GM18505 (cell line): ENCODE results near the gene C12orf43.

Experiments
- ATAC-seq: cut with Tn5 transposase; IDR thresholded peaks from one replicate; pipeline ENCODE4 v1.9.1; 2021; ENCODE audit not compliant: unreplicated experiment
- POLR2A ChIP-seq: IDR thresholded peaks from 4 replicates; pipeline ENCODE4 v1.6.1; 2011; ENCODE audit warnings: borderline replicate concordance; ENCODE audit not compliant: insufficient read depth, insufficient read length; ENCODE audit errors: extremely low read depth

The C12orf43 gene

DNA sequence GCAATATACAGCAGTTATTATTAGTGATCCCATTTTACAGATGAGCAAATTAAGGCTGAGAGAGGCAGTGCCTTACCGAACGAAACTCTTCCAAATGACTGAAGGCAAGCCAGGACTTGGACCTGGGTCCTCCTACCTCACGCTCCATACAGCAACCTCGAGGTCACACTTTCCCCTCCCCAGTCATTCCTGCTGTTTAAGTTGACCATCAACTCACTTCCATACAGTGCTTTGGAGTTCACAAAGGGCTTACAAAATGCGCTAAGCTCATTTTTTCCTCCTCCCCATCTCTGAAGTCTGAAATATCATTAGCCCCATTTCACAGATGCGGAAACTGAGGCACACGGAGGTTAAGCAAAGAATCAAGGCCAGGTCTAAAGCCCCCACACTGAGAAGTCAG lies 33.6 kb downstream of the C12orf43 start:
- ATAC-seq = no peak
- no peak for TF ChIP-seq POLR2A

DNA sequence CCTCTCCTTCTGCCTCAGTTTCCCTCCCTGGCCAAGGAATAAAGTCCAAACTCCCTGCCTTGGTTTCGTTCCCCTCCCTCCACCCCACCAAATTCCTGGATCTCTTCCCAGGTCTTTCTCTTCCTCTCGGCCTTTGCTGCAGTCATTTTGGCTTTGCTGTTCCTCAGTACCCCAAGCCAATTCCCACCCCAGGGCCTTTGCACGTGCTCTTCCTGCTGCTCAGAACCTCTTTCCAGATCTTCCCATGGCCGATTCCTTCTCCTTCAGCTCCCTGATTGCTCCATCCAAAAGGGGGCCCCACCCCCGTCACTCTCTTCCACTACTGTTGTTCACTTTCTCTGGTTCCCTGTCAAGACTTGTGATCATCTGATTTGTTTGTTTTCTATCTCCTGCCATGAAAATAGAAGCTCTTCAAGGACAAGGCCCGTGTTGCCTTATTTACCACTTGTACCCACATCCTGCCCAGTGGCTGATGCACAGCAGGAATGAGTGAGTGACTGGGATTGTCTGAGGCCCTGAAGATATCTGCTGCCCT lies 34.8 kb downstream of the C12orf43 start:
- ATAC-seq = no peak
- no peak for TF ChIP-seq POLR2A

DNA sequence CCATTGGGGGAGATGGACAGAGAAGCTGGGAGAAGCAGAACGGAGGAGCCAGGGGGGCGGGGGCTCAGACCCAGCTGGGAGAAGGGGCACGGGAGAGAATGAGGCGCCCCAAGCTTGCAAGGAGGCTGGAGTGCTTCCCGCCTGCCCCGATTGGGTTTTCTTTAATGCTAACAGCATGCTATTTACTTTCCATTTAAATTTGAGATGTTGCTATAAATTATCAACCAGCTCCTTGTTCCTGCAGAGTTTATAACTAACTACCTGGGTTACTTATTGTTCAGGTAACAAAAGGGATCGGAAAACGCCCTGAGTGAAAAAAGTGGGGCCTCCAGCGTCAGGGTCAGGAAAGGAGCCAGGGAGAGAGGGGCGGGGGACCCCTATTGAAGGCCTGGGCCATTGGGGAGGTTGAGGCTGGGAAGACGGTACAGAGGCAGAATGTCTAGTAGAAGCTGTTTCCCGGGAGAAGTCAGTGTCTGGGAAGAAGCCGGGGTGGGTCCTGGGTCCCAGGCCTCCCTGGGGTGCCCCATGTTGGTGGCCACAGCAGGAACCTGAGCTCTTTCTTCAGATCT lies 35.4 kb downstream of the C12orf43 start:
- ATAC-seq = no peak
- no peak for TF ChIP-seq POLR2A

DNA sequence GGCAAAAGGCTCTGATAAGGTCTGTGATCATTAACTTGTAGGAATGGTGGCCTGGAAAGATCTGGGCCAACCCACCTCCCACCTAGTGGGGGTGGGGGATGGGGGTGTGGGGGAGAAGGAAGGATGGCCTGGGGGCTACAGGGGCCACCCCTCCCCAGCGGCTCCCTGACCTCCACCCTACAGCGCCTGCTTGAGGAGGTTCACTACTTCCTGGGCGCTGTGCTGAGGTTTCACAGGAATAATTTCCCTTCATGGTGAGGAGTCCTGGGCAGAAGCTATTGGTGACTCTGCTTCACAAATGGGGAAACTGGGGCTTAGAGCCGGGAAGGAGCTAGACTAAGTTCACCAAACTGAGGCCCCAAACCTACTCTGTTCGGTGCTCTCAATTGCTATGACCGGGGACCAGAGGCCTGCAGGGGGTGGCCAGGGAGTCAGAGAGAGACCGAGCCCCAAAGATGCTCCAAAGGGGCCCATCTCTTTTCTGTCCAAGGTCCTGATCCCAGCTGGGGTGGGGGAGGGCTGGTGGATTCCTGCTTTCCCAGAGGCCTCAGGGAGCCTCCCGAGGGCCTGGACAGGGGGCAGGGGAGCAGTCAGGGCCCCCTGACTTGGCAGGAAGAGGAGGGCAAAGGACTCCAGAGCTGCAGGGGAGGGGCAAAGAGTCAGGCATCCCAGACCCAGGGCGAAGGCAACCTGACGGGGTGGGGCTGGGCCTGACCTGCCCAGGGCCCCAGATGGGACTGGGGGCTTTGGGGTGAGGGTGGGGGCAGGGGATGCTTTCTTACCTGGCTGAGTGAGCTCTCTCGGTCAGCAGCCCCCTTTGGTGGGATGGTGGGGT lies 36.2 kb downstream of the C12orf43 start:
- no peak for TF ChIP-seq POLR2A
- no peak for ATAC-seq

DNA sequence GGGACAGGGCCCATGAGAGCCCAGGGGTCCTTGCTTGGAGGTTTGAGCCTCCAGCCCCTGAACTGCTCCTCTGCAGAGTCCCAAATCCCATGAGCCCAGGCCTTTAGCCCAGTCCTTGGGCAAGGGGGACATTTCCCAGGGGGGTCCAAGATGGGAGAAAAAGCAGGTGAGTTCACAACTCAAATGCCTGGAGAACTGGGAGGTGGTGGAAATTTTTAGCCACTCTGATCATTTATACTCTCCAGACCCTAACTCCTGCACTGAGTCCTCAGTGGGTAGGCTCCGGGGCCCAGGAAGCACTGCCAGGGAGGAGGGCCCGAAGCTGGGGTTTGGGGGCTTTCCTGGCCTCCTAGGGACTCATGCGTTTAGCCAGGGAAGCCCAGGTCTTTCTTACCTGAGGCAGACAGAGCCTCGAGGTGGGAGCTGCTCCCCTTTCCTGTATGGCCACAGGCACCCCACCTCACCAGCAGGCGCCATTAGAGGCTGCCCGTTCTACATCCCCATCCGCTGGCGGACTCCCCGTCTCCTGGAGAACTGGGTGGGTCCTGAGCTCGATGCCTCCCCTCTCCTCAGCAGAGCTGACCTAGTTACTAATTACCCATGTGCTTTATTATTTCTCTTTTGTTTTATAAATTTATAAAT lies 36.9 kb downstream of the C12orf43 start:
- ATAC-seq = no peak
- no peak for TF ChIP-seq POLR2A

DNA sequence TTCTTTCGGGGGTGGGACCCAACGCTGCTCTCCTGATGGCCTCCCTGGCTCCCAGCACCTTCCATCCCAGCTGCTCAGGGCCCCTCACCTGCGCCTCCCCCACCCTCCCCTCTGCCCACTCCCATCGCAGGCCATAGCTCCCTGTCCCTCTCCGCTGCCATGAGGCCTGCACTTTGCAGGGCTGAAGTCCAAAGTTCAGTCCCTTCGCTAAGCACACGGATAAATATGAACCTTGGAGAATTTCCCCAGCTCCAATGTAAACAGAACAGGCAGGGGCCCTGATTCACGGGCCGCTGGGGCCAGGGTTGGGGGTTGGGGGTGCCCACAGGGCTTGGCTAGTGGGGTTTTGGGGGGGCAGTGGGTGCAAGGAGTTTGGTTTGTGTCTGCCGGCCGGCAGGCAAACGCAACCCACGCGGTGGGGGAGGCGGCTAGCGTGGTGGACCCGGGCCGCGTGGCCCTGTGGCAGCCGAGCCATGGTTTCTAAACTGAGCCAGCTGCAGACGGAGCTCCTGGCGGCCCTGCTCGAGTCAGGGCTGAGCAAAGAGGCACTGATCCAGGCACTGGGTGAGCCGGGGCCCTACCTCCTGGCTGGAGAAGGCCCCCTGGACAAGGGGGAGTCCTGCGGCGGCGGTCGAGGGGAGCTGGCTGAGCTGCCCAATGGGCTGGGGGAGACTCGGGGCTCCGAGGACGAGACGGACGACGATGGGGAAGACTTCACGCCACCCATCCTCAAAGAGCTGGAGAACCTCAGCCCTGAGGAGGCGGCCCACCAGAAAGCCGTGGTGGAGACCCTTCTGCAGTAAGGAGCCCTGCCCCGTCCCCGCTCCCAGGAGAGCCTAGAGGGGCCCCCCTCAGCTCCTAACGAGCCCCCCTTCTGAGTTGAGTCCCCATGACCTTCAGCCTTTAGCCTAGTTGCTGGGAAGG lies 37.7 kb downstream of the C12orf43 start, which contains the start of gene HNF1A:
HNF1A (plus strand) TSS at position 248 of the 924 bp plus-strand sequence; CDS start at position 474, 226 bp downstream.
- no peak for ATAC-seq
- no peak for TF ChIP-seq POLR2A

DNA sequence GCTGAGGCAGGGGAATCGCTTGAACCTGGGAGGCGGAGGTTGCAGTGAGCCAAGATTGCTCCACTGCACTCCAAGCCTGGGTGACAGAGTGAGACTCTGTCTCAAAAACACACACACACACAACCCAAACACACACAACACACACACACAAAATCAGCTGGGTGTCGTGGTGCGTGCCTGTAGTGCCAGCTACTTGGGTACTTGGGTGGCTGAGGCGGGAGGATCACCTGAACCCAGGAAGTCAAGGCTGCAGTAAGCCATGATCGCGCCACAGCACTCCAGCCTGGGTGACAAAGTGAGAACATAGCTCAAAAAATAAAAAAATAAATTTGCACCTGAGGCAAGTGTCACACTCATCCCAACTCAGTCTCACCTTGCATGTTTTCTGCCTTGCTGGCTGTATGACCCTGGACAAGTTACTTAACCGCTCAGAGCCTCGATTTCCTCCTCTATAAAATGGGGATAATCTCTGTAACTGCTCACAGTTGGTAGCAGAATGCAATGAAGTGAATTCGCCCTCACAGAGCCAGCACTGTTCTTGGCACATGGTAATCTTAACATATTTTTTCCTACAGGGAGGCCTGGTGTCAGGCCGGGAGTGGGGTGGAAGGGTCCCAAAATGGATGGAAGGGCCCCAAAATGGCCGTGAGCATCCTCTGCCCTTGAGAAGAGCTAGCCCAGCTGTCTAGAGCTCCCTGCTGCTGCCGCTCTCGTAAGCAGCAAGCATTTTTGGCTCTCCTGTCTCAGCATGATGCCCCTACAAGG lies 38.6 kb downstream of the C12orf43 start:
- TF ChIP-seq POLR2A = no peak
- ATAC-seq = no peak

DNA sequence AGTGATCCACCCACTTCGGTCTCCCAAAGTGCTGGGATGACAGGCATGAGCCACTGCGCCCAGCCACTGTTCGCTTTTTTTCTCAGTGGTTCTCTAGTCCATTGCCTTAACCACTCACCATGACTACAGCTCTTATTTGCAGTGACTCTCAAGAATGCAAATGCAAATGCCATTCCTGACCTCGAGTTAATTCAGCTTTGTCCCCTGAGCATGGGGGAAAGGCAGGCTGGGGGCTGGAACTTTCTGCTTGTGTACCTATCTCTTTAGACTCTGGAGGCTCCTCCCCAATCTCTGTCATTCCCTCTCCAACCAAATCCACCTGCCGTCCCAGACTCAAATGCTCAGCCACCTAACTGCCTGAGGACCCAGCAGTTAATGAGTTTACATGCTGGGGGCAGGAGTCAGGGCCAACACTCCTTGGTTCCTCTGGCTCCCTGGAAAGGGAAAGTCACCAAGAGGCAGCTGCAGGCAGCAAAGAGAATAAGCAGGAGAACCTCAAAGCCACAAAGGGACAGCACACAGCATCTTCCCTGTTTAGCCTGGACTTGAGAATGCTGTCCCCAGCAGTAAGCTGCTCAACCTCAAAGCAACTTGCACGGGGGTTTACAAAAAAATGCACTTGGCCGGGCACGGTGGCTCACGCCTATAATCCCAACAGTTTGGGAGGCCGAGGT lies 43.3 kb downstream of the C12orf43 start:
- TF ChIP-seq POLR2A = no peak
- no peak for ATAC-seq

DNA sequence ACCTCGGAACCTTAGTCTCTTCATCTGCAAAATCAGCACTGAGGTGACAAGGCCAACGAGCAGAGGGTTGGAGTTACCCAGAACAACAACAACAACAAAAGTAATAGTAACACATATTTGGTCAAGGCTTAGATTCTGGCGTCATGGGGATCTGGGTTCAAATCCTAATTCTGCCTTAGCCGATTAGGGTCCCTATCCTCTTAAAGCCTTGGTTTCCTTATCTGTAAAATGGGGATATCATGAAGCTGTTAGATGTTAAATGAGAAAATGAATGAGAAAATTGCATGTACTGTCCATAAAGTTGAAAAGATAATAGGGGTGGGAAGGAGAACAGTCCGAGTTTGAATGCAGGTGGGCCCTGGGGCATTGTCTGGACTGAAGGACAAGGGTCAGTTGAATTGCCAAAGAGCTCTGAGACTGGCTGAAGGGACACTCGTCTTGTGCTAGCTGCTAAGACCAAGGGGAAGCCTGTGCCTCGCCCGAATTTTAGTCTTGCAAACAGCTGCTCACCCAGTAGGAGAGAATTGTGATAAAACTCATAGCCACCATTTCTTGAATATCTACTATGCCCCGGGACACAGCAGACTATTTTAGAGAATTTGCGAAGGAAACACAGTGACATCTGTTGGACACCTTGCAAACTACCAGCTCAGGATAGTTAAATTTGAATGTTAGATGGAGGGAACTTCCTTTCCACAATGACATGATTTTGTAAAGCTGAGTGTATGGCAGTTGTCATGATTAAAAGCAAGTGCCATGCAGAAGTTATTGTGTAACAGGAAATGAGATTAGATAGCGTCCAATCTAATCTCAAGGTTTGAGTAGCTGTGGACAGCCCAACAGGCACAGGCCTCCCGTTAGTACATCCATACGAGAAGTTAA lies 44.7 kb downstream of the C12orf43 start:
- no peak for TF ChIP-seq POLR2A
- no peak for ATAC-seq

DNA sequence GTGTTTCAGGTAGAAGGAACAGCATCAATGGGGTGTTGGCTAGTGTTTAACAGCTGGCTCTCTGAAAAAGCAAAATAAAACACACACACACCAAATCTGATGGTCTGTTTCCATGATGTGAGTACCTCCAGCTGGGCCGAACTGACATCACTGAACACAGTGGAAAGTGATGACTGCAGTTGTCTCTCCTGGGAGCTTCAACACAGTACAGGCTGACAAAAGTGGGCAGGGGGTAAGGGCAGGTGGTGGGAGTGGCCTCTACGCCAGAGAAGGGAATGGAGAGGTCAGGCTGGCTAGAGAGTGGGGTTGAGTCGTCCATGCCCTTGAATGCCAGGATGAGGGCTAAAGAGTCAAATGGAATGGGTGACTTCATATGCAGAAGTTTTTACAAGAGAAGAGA lies 46.0 kb downstream of the C12orf43 start:
- ATAC-seq = no peak
- TF ChIP-seq POLR2A = no peak
